ENCODE results near the gene INHBC. TPM values are rescaled to one million over a fixed set of nuclear protein-coding genes. Genes with fewer than 3 reads are reported as not detected.

INHBC gene
- total RNA-seq, 1 donor from 2014 or later: not detected

DNA sequence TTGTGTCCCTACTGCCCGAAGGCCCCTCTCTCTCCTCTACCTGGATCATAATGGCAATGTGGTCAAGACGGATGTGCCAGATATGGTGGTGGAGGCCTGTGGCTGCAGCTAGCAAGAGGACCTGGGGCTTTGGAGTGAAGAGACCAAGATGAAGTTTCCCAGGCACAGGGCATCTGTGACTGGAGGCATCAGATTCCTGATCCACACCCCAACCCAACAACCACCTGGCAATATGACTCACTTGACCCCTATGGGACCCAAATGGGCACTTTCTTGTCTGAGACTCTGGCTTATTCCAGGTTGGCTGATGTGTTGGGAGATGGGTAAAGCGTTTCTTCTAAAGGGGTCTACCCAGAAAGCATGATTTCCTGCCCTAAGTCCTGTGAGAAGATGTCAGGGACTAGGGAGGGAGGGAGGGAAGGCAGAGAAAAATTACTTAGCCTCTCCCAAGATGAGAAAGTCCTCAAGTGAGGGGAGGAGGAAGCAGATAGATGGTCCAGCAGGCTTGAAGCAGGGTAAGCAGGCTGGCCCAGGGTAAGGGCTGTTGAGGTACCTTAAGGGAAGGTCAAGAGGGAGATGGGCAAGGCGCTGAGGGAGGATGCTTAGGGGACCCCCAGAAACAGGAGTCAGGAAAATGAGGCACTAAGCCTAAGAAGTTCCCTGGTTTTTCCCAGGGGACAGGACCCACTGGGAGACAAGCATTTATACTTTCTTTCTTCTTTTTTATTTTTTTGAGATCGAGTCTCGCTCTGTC lies 22.3 kb downstream of the INHBC start:
- no peak overlapping the region for H3K4me3 ChIP-seq (ENCODE audit: low read depth, low read length)
- TF ChIP-seq, protein P1, sequence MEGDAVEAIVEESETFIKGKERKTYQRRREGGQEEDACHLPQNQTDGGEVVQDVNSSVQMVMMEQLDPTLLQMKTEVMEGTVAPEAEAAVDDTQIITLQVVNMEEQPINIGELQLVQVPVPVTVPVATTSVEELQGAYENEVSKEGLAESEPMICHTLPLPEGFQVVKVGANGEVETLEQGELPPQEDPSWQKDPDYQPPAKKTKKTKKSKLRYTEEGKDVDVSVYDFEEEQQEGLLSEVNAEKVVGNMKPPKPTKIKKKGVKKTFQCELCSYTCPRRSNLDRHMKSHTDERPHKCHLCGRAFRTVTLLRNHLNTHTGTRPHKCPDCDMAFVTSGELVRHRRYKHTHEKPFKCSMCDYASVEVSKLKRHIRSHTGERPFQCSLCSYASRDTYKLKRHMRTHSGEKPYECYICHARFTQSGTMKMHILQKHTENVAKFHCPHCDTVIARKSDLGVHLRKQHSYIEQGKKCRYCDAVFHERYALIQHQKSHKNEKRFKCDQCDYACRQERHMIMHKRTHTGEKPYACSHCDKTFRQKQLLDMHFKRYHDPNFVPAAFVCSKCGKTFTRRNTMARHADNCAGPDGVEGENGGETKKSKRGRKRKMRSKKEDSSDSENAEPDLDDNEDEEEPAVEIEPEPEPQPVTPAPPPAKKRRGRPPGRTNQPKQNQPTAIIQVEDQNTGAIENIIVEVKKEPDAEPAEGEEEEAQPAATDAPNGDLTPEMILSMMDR (IDR thresholded peaks at IDR 0.05; ENCODE audit: insufficient read depth, low read length, severe bottlenecking): no peak
- no peaks in the 10 kb centered on the region for H3K36me3 ChIP-seq (ENCODE audit: control insufficient read depth, insufficient read depth, low read length)
- DNase-seq (ENCODE audit: low read depth): no peak
- FAIRE-seq: no peak
- peaks cover 5% of the 10 kb centered on the region for H3K27me3 ChIP-seq (ENCODE audit: control insufficient read depth, insufficient read depth, low read length)

DNA sequence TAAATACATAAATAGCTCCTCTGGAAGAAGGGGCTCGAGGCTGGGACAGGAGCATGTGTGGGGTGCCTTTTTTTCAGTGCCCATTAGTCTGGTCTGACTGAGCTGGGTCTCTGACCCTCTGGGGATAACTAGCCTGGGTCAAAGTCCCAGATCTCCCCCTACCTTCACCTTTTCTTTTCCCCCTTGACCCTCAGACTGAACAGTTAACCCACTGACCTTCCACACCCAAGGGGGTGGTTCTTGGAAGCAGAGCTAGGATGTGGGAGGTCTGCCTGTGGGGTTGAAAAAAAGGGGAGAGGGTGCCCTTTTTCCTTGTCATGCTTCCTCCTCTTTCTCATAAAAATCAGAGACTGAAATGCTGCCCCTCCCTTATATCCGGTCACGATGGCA lies 24.1 kb downstream of the INHBC start:
- FAIRE-seq (no peak), DNase-seq (ENCODE audit: low read depth) (no peak)
- no peaks in the 10 kb centered on the region for H3K36me3 ChIP-seq (ENCODE audit: control insufficient read depth, insufficient read depth, low read length)
- peaks cover 5% of the 10 kb centered on the region for H3K27me3 ChIP-seq (ENCODE audit: control insufficient read depth, insufficient read depth, low read length)
- TF ChIP-seq, protein P1 (IDR thresholded peaks at IDR 0.05; ENCODE audit: insufficient read depth, low read length, severe bottlenecking): no peak
- peak overlapping the region; percentile 66 for H3K4me3 ChIP-seq (ENCODE audit: low read depth, low read length)

DNA sequence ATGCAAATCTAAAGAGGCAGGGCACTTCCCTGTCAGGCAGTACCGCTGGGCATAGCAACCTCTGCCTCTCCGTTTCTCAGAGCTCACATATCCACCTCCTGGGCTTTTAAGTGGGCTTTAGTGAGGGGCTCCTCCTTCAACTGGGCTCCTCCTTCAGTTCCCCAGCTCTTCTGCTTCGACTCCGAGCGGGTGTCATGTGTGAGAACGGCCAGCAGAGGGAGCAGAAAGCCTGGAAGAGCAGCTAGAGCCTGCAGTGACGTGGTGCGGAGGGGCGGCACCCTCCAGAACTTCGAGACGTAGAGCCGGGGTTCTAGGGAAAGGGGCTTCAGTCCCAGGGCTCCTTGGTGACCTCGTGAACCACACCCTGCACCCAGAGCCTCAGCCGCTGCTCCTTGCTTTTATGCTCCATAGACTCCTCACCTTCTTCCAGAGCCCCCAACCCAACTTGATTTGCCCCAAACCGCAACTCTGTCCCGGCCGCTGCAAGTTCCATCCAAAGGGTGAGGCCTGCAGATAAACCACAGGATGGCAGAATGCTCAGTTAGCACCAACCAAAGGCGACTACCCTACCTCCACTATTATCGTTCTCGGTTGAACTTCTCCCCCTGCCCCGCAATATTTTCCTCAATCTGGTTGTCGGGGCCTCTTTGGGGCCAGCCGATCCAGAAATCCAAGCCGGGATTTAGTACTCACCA lies 24.6 kb downstream of the INHBC start:
- Histone ChIP-seq H3K36me3 (ENCODE audit: control insufficient read depth, insufficient read depth, low read length) (no peaks in the 10 kb centered on the region), H3K4me3 (ENCODE audit: low read depth, low read length) (peak overlapping the region; percentile 66), H3K27me3 (ENCODE audit: control insufficient read depth, insufficient read depth, low read length) (peaks cover 5% of the 10 kb centered on the region)
- TF ChIP-seq, protein P1 (IDR thresholded peaks at IDR 0.05; ENCODE audit: insufficient read depth, low read length, severe bottlenecking): peak; percentile 94
- FAIRE-seq: no peak
- DNase-seq (ENCODE audit: low read depth): peak; percentile 87

DNA sequence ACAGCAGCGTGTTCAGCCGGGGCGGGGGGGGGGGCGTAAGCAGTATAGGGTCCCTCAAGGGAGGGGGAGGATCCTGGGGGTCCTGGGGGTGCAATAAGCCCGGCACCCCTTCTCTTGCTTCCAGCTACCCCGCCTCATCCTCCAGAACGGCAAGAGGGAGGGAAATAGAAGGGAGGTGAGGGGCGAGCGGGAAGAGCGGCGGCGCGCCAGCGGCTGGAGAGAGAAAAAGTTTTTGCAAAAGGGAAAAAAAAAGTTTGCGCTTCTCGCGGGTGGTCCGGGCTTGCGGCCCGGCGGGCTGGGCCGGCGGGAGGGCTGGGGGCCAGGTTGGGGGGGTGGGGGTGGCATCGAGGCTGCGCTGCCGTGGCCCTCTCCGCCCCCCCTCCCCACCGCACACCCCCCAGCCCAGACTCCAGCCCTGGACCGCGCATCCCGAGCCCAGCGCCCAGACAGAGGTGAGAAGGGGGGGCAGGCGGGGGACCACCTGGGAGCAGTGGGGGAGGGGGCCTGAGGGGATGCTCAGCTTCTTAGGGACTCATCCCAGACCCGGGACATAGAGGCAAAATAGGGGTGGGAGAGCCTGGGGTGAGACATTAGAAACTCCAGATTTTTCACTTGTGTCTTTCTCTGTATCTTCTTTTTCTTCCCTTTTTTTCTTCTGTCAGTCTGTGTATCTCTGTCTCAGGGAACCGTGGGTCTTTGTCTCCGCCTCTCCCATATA lies 25.3 kb downstream of the INHBC start, which contains the start of gene GLI1:
TSS of gene GLI1 (plus strand) at position 36 of the 718 bp plus-strand sequence. CDS start 3,907 bp downstream, outside the sequence.
- TF ChIP-seq, protein P1 (IDR thresholded peaks at IDR 0.05; ENCODE audit: insufficient read depth, low read length, severe bottlenecking): no peak
- Histone ChIP-seq H3K27me3 (ENCODE audit: control insufficient read depth, insufficient read depth, low read length) (peaks cover 5% of the 10 kb centered on the region), H3K36me3 (ENCODE audit: control insufficient read depth, insufficient read depth, low read length) (no peaks in the 10 kb centered on the region), H3K4me3 (ENCODE audit: low read depth, low read length) (peak within 1 kb of the TSS; percentile 66)
- FAIRE-seq: no peak
- DNase-seq (ENCODE audit: low read depth): no peak

DNA sequence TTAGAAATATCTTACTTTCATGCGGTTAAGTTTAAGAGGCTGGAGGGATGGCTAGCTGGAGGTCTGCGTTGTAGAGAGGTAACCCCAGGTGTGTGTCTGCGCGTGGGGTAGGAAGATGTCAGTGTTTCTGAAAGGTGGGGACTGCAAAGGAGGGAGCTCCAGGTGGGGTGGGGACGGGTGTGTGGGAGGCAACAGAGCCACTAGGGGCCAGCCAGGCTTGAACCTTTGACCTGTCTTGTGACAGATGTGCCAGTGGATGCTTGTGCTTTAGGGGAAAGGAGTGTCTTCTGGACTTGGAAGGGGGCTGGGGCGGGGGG lies 25.8 kb downstream of the INHBC start:
- no peaks in the 10 kb centered on the region for H3K36me3 ChIP-seq (ENCODE audit: control insufficient read depth, insufficient read depth, low read length)
- FAIRE-seq: no peak
- DNase-seq (ENCODE audit: low read depth): no peak
- no peak overlapping the region for H3K4me3 ChIP-seq (ENCODE audit: low read depth, low read length)
- TF ChIP-seq, protein P1 (IDR thresholded peaks at IDR 0.05; ENCODE audit: insufficient read depth, low read length, severe bottlenecking): no peak
- peaks cover 5% of the 10 kb centered on the region for H3K27me3 ChIP-seq (ENCODE audit: control insufficient read depth, insufficient read depth, low read length)

Measured in bronchial epithelial cell (primary cell).